ENCODE measurements around the gene CFAP92.

DNA sequence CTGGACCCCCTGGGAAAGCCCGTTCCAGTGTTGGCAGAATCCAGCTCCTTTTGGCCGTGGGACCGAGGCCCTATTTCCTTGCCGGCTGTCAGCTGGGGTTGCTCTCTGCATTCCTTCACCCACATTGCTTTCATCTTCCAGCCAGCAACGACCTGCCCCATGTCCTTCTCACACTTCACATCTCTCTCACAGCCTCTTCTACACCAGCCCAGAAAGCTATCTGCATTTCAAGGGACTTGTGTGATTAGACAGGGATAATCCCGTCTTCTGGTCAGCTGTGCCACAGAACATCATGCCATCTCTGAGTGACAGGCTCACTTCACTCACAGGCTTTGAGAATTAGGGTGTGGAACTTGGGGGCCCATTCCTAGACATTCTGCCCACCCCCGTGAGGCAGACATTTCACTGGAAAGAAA is 23.6 kb upstream of the CFAP92 start:
- TF ChIP-seq POLR2AphosphoS5 (IDR thresholded peaks at IDR 0.05; ENCODE audit: low read depth, low read length) = no peak
- TF ChIP-seq, protein P1, sequence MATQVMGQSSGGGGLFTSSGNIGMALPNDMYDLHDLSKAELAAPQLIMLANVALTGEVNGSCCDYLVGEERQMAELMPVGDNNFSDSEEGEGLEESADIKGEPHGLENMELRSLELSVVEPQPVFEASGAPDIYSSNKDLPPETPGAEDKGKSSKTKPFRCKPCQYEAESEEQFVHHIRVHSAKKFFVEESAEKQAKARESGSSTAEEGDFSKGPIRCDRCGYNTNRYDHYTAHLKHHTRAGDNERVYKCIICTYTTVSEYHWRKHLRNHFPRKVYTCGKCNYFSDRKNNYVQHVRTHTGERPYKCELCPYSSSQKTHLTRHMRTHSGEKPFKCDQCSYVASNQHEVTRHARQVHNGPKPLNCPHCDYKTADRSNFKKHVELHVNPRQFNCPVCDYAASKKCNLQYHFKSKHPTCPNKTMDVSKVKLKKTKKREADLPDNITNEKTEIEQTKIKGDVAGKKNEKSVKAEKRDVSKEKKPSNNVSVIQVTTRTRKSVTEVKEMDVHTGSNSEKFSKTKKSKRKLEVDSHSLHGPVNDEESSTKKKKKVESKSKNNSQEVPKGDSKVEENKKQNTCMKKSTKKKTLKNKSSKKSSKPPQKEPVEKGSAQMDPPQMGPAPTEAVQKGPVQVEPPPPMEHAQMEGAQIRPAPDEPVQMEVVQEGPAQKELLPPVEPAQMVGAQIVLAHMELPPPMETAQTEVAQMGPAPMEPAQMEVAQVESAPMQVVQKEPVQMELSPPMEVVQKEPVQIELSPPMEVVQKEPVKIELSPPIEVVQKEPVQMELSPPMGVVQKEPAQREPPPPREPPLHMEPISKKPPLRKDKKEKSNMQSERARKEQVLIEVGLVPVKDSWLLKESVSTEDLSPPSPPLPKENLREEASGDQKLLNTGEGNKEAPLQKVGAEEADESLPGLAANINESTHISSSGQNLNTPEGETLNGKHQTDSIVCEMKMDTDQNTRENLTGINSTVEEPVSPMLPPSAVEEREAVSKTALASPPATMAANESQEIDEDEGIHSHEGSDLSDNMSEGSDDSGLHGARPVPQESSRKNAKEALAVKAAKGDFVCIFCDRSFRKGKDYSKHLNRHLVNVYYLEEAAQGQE (IDR thresholded peaks at IDR 0.05; ENCODE audit: insufficient read depth in 1 of 2, low read depth in 2 of 2, low read length in 2 of 2) = no peak
- no peak for TF ChIP-seq TAF1 (IDR thresholded peaks at IDR 0.05; ENCODE audit: borderline replicate concordance, insufficient read depth, low read length)
- no peak for TF ChIP-seq SIN3A (IDR thresholded peaks at IDR 0.05; ENCODE audit: borderline replicate concordance, insufficient read depth, low read length)
- no peak for TF ChIP-seq FOXP2 (optimal IDR thresholded peaks at IDR 0.05; ENCODE audit: borderline replicate concordance, extremely low read depth, extremely low read length, insufficient read depth)

Data from PFSK-1 (cell line).